Measurements from ENCODE around the gene NUDT16L1. TPM values are rescaled to one million over a fixed set of nuclear protein-coding genes. Genes with fewer than 3 reads are reported as not detected.

Gene NUDT16L1
- total RNA-seq, 2 donors from 2014 or later = 50.7 to 80.1 TPM

DNA sequence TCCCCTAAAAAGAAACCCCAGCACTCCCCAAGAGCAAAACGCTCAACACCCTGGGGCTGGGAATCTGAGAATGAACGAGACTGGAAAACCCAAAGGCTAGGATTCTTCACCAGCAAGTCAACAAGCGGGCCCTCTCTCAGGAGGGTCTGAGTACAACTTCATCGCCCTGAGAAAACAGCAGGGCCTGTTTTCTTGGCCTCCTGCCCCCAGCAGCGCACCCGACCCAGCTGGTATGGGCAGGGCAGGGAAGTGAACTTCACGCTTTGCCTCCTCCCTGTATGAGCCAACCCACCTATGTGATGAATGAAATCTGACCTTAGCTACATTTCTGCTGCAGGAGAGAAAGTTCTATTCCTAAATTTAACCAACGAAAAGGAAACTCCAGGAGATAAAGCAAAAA, 11.1 kb downstream of the NUDT16L1 start:
- Histone ChIP-seq H3K27me3 (no peaks in the 10 kb centered on the region), H3K4me1 (peaks cover 9% of the 10 kb centered on the region), H3K27ac (no peak overlapping the region), H3K4me3 (no peak overlapping the region), H3K9me3 (no peaks in the 10 kb centered on the region), H3K36me3 (peaks cover 6% of the 10 kb centered on the region), H3K9ac (ENCODE audit: low read depth in 2 of 2, low read length in 2 of 2) (no peak overlapping the region)
- no peak for TF ChIP-seq CTCF (IDR thresholded peaks at IDR 0.05)
- DNase-seq = no peak
- intact Hi-C loops (cut with DNase I) = no loop called here

DNA sequence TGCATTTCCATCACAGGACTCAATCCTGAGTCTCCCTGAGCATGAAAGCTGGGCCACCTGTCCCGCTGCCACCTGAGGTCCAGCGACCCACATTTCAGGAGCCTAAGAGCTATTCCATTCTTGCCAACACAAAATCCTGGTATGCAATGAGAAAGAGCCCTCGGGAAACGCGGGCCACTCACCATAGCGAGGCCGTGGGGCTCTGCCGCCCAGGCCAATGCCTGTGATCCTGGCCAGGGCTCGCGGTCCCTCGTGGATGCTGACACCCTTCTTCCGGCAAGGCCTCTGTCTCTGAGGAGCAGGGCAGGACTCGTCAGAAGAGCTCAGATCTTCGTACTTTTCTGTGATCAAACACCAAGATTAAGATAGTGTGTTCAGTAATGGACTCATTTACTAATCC, 11.6 kb downstream of the NUDT16L1 start:
- peaks cover 9% of the 10 kb centered on the region for H3K4me1 ChIP-seq
- H3K36me3 ChIP-seq = peaks cover 6% of the 10 kb centered on the region
- no peaks in the 10 kb centered on the region for H3K27me3 ChIP-seq
- DNase-seq = no peak
- intact Hi-C loops (cut with DNase I) = no loop called here
- H3K4me3 ChIP-seq = no peak overlapping the region
- no peak overlapping the region for H3K27ac ChIP-seq
- H3K9me3 ChIP-seq = no peaks in the 10 kb centered on the region
- H3K9ac ChIP-seq (ENCODE audit: low read depth in 2 of 2, low read length in 2 of 2) = no peak overlapping the region
- TF ChIP-seq CTCF (IDR thresholded peaks at IDR 0.05) = no peak

DNA sequence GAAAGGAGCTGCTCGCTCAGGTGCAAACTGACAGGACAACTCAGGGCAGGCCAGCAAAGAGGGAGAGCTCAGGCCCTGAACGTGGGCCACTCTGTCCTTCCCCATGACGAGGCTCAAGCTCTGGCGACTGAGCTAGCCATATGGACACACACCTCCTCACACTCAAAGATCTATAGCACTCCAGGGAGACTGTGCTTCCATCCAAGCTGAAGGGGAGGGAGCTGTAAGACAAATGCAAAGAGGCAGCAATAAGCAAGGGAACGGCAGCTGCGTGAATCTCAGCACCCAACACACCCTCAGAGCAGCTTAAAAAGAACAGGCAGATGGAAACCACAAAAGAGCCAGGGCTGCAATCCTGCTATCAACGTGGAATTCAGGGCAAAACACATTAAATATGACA, 13.5 kb downstream of the NUDT16L1 start:
- TF ChIP-seq CTCF (IDR thresholded peaks at IDR 0.05) = no peak
- intact Hi-C loops (cut with DNase I) = no loop called here
- no peaks in the 10 kb centered on the region for H3K36me3 ChIP-seq
- H3K4me1 ChIP-seq = peaks cover 6% of the 10 kb centered on the region
- no peaks in the 10 kb centered on the region for H3K9me3 ChIP-seq
- H3K4me3 ChIP-seq = no peak overlapping the region
- no peaks in the 10 kb centered on the region for H3K27me3 ChIP-seq
- H3K9ac ChIP-seq (ENCODE audit: low read depth in 2 of 2, low read length in 2 of 2) = no peak overlapping the region
- DNase-seq = no peak
- H3K27ac ChIP-seq = no peak overlapping the region

GRCh38 chr16:4709481-4709880, 16.1 kb downstream of the NUDT16L1 start:
- Histone ChIP-seq H3K4me3 (no peak overlapping the region), H3K27ac (no peak overlapping the region), H3K9me3 (no peaks in the 10 kb centered on the region), H3K4me1 (no peaks in the 10 kb centered on the region), H3K9ac (ENCODE audit: low read depth in 2 of 2, low read length in 2 of 2) (no peak overlapping the region), H3K36me3 (no peaks in the 10 kb centered on the region), H3K27me3 (no peaks in the 10 kb centered on the region)
- no peak for DNase-seq
- no peak for TF ChIP-seq CTCF (IDR thresholded peaks at IDR 0.05)
- intact Hi-C loops (cut with DNase I) = no loop called here

DNA sequence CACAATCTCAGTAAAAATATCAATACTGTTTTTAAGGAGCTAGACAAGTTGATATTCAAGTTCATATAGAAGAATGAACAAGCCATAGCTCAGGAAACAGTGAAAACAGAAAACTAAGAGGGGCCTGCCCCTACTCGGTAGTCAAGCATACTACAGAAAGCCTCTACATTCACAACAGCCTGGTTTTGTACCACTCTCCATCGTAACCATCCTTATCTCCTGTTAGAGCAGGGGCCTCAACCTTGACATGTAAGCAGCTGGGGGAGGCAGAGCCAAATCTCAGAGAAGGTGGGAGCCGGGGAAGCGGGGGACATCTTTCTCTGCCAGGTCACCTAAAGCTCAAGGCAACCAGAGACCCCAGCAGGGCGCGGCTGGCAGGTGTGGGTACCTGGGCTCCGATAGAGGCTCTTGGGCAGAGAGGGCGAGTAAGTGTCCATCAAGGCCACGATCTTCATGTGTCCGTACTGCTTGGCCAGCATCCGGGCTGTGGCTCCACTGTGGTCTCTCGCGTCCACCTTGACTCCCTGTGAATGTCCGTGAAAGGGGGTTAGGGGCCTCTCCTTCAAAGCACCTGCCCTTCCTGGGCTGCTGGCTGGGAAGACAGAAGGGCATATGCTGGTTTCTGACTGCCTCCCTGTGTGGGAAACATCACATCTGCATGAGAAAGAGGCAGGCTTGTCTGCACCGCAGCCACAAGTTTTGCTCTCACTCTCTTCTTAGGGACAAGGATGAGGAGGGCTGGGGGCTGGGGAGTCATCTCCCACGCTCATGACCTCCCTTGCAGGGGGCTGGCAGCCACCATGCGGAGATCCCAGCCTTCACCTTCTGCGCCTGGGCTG, 20.5 kb downstream of the NUDT16L1 start:
- Histone ChIP-seq H3K4me3 (no peak overlapping the region), H3K36me3 (peaks cover 4% of the 10 kb centered on the region)

More for the DNA sequence above, 20.5 kb downstream of the NUDT16L1 start:
- Histone ChIP-seq H3K27me3 (no peaks in the 10 kb centered on the region), H3K4me1 (no peaks in the 10 kb centered on the region), H3K9me3 (no peaks in the 10 kb centered on the region), H3K9ac (ENCODE audit: low read depth in 2 of 2, low read length in 2 of 2) (no peak overlapping the region), H3K27ac (no peak overlapping the region)
- no peak for TF ChIP-seq CTCF (IDR thresholded peaks at IDR 0.05)
- intact Hi-C loops (cut with DNase I) = no loop called here
- no peak for DNase-seq
